GM10847 (cell line): ENCODE results near the gene ZNF688.
A peak's percentile ranks its signal among the peaks of the same experiment; 100 is the strongest.

ENCODE experiments used
- POLR2A ChIP-seq: IDR thresholded peaks from 2 replicates; pipeline ENCODE4 v1.6.1; 2011; ENCODE audit not compliant: insufficient read length; ENCODE audit errors: extremely low read depth

The ZNF688 gene

DNA sequence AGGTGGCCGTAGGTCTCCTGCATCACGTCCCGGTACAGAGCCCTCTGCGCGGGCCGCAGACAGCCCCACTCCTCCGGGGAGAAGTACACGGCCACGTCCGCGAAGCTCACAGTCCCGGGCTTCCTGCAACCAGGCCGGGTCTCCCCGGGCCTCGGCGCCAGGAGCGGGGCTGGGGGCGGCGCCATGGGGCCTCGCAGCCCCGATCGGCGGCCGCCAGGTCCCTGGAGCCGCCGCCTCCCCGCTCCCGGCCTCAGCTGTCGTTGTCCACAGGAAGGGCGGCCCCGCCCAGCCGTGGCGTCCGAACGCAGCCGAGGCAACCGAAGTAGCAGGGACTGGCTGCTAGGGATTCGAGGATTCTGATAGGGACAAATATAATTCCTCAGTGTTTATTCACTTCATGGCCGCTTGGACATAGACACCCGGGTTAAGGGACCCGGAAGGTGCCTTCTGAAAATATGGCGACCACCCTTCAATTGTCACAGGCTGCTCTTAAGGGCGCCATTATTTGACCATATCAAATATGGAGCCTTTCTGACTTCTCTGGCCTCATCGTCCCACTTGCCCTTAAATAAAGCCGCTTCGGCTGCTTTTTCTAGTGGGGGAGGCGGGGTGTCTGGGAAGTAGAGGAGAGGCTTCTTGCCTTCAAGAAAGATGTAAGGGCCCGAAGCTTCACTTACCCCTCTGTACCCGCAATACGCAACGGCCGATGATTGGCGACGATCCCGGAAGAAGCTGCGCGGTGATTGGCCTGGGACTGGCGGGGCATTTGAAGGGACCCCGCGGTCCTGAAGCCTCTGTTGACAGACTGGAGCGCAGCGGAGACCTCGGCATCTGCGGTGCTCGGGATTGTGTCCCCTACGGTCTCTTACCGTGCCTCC, at the start of gene ZNF688:
ZNF688 (minus strand) TSS at position 270 of the 878 bp plus-strand sequence; CDS start at position 185, 85 bp downstream.
- TF ChIP-seq POLR2A, result peak; percentile 29

DNA sequence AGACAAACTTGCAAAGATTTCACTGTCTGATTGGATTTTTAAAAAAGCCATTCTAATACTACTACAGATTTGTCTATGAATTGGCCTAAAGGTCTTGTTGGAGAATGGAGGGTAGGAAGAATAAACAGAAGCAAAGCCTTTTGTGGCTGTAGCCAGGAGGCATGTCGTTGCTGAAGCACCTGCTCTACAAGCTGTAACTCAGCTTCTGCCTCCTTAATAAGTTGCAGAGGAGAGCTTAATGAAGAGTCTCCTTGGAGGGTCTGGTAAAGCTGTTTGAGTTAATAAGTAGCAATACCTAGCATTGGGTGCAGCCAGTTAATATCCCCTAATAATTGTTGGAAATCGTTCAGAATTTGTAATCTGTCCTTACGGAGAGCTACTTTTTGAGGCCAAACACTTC, 48.7 kb upstream of the ZNF688 start:
- TF ChIP-seq POLR2A, result no peak

DNA sequence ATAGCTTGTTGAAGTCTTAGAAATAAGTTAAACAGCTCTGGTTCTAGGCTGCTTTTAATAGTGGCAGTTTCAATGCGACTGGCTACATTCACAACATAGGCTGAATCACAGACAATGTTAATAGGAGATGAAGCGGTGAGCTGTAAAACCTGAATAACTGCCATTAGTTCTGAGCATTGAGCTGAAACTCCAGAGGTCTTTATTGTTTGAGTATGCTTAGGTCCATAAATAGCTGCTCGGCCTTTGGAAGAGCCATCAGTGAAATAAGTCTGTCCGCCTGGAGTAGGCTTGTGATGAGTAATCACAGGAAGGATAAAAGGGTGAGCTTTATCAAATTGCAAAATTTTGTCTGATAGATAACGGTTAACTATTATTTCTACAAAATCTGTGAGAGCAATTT, 48.1 kb upstream of the ZNF688 start:
- no peak for TF ChIP-seq POLR2A

DNA sequence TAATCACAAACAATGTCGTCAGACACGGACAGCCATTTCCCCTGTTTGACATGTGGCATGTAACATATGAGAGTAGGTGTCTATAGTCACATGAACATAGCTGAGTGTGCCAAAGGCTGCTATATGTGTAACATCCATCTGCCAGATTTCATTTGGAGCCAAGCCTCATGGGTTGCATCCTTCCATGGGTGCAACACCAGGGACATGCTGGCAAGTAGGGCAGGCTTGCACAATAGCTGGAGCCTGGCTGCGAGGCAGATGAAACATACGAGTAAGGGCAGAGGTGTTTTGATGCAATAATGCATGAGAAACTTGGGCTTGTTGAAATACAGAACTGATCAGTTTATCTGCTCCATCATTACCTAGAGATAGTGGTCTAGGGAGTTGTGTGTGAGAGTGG, 47.7 kb upstream of the ZNF688 start:
- no peak for TF ChIP-seq POLR2A

DNA sequence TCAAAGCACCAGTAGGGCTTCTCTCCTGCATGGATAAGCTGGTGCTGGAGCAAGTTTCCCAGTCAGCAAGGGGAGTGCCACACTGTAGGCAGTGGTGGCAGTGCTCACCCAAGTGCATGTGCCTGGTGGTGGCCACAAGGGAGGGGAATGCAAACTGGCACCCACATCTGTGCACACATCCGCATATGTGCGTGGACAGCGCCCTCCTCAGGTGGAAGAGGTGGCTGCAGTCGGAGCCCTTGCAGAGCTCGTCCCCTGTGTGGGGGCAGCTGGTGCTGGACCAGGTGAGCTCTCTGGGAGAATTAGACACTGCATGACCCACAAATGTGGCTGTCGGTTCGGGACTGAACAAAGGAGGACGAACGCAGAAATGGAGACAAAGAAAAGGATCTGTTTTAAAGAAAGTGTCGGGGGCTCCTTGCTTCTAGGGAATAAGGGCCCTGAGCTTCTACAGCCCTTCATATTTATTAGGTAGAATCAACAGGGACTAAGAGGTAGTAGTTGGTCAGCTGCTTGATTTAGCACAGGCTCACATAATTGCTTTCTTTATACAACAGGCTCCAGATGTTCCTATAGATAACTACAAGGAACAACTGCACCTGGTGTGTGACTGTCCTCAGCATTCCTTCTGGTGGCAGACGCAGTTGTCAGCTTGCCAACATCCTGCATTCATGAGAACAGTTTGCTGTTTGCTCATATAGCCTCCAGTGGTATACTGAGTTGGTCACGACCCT, 44.0 kb upstream of the ZNF688 start:
- no peak for TF ChIP-seq POLR2A

DNA sequence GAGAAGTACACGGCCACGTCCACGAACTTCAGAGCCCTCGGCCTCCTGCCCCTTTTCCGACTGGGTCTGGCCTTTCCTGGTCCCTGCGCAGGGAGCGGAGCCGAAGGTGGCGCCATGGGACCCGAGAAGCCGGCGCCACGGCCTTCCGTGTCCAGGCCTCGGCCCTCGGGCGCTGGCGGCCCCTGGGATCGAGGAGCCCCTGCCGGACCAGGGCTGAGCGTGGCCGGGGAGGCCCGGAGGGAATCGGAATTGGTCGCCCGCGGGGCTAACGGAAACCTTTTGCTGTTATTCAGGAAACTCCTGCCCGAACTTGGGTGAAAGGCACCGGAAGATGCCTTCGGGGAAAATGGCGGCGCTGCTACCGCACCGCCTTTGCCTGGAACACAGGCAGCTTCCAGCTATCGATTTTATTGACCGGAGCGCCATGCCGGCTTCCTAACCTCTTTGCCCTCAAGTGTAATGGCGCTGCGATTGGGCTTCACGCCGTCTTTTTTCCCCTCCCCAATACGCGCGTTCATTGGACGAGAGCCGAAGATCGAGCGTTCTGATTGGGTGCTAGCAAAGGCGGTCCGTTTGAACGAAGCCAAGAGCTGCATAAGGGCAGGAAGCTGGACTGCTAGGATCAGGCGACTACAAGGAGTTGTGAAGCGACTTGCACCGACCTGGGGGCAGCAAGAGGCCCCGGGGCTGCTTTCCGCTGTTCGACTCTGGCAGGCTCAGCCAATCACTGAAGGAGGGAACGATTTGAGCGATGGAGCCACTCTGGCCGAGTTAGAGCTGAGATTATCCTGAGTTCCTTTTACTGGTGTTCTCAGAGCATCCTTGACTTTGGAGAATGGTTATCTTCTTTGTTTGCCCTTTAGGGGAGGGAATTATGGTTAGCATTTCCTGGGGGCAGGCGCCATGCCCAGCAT, 38.7 kb upstream of the ZNF688 start, which contains the start of gene ZNF689:
ZNF689 (minus strand) TSS at position 464 of the 914 bp plus-strand sequence; CDS start at position 116, 348 bp downstream.
- peak; percentile 40 for TF ChIP-seq POLR2A

DNA sequence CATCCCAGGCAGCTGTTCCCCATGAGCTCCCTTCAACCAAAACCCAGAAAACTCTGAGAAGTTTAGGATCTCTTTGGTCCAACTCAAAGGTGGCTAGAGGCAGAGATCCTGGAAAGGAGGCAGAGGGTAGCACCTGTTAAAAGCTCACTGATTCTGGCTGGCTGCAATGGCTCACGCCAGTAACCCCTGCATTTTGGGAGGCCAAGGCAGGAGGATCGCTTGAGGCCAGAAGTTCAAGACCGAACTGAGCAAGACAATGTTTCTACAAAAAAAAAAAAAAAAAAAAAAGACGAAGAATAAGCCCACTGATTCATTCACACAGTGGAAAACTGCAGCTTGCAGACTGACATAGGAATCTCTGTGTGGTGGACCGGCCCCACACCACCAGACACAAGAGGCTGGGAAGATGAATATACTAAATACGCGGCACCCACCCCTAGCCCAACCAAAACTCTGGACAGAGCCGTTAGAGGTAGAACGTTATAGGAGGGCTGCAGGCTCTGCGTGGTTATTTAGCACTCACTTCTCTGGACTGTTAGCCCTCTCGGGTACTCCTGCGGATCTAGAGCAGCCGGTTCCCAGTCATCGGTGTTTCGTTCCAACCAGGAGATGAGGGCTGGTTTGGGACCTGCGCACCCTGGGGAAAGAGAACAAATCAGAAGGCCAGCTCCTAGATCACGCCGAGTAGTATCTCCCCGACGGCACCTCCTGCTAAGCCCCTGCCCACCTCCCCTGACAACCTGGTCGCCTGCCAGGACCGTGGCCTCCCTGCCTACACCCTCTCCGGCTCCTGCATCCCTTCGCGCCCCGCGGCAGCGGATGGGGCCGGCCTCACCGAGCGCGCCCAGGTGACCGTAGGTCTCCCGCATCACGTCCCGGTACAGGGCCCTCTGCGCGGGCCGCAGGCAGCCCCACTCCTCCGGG, 37.8 kb upstream of the ZNF688 start:
- no peak for TF ChIP-seq POLR2A

DNA sequence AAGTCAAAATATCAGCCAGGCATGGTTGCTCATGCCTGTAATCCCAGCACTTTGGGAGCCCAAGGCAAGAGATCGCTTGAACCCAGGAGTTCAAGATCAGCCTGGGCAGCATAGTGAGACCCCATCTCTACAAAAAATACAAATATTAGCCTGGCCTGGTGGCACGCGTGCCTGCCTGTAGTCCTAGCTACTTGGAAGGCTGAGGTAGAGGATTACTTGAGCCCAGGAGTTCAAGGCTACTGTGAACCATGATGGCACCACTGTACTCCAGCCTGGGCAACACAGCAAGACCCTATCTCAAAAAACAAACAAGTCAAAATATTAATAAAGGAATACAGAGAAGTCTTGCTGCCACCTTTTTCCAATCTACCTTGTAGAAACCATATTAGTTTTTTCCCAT, 34.5 kb upstream of the ZNF688 start:
- TF ChIP-seq POLR2A, result no peak

DNA sequence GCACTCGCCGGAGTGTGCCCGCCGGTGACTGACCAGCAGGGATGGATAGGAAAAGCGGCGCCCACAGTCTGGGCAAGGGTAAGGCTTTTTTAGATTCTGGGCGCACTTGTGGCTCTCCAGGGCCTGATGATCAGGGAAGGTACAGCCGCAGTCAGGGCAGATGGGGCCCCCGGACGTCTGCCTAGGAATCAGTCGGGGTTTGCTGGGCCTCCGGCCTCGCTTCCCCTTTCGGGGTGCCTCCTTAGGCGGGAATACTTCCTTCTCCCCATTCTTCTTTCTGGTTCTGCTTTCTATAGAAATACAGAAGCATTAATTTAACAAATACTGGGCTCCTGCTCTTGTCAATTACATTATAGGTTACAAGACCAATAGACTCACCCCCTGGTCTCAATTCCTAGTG, 33.6 kb upstream of the ZNF688 start:
- no peak for TF ChIP-seq POLR2A

DNA sequence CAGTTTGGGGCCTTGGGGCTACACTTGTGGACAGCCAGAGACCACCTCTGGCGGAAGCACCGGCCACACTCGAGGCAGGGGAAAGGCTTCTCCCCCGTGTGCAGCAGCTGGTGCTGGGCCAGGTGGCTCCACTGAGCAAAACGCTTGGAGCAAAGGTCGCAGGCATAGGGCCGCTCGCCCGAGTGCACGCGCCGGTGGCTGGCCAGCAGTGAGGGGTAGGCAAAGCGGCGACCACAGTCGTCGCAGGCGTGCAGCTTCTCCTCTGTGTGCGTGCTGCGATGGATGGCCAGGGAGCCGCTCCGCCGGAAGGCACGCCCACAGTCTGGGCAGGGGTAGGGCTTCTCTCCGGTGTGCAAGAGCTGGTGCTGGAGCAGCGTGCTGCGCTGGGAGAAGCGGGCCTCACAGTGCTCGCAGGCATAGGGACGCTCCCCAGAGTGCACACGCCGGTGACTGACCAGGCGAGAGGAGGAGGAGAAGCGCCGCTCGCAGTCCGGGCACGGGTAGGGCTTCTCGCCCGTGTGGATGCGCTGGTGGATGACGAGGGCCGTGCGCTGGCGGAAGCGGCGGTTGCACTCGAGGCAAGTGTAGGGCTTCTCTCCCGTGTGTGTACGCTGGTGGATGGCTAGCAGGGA, 32.9 kb upstream of the ZNF688 start:
- TF ChIP-seq POLR2A, result no peak

DNA sequence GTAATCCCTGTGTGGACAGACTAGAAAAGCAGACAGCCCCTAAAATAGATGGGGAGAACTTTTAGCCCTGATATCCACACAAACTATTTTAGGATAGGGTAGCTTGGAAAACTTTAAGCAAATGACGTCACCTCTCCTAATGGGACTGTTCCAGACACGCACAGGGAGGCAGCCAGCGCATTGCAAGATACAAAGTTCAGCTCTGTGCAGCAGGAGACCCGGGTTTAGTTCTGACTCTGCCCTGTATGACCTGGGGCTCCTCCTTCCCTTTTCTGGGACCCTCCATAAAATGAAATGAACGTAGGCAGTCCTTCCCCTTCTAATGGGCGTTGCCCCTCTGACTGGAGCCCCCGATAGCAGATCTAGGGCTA, 32.4 kb upstream of the ZNF688 start:
- TF ChIP-seq POLR2A, result no peak

DNA sequence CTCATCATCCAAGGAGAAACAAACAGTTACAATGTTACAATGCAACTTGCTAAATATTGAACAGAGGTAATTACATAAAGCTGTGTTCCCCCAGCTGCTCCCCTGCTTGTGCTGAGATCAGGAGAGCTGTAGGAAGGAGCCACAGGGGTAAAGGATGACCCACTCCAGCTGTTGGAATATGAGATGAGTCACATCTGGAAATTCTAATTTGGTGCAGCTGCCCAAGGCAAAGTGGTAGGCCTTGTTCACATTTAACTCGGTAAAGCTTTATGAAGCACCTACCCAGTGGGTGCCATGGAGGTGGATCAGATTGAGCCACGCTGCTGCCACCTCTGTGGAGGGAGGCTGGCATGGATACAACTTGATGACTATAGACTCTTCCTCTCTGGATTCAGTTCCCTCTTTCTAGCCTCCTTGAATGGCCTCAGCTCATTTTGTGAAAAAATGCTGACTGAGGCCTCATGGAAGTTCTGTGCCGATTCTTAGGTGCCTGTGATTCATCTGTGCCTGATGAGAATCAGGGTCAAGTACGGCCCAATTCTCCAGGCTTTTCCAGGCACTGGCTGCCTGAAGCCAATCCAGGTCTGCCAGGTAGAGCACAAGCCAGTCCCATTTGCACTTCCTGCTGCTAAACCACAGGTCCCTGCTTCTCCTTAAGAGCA, 31.2 kb upstream of the ZNF688 start:
- no peak for TF ChIP-seq POLR2A

DNA sequence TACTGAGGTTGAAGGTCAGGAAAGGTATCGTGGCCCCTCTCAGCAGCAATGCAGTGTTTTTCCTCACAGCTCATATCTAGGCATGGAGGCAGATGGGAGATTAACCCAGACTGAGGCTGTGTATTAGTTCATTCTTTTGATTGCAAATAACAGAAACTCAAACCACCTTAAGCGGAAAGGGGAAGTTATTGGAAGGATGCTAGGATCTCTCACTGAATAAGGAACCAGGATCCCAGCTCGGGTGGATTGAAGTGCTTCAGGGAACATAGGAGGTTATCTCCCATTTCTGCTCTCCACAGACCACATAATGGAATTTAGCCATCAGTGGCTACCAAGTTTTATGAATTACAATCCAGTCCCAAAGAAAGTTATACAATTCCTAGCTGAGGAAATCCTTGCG, 30.5 kb upstream of the ZNF688 start:
- TF ChIP-seq POLR2A, result no peak
